HG03025 (cell line): Measurements from ENCODE around the gene ZNF641.
"Not testable (repeated sequence)": the region's sequence is repeated elsewhere in the genome, so short reads cannot be mapped to it uniquely, and the experiment has no call there.

ENCODE experiments used
- ATAC-seq: cut with Tn5 transposase; IDR thresholded peaks from one replicate; pipeline ENCODE4 v1.9.1; 2021; ENCODE audit warnings: mild to moderate bottlenecking, moderate library complexity; ENCODE audit not compliant: unreplicated experiment, low FRiP score

The ZNF641 gene

DNA sequence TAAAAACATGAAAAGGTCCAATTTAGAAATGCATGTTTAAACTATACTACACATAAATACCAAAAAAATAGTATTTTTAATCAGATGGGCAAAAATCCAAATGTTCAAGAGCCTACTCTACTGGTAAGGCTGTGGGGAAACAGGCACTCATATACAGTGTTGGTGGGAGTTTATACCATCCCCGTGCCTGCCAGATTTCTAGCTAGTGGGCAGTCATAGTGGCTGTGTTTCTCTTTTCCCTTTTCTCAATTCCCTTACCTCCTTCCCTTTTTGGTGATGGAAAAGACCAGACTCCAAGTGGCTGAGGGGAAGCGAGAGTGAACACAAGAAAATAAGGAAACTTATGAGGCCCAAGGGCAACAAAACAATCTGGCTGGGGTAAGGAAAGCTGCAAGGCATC lies 14.7 kb downstream of the ZNF641 start:
- no peak for ATAC-seq

DNA sequence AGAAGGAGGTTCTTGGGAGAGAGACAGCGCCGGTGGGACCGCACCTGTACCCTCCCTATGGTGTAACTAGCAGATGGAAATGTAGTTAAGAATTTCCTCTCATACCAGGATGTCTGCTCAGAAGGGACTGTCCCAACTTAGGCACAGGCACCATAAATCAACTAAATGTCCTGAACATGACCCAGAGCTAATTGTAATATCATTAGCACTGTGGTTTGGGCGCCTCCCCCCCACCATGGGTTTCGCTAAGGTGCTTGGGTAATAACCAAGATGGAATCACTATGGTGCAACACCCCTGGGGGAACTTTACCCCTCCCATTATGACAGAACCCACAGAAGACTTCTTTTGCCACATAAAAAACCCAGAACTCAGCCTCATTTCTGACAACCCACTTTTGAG lies 15.9 kb downstream of the ZNF641 start:
- ATAC-seq: no peak

DNA sequence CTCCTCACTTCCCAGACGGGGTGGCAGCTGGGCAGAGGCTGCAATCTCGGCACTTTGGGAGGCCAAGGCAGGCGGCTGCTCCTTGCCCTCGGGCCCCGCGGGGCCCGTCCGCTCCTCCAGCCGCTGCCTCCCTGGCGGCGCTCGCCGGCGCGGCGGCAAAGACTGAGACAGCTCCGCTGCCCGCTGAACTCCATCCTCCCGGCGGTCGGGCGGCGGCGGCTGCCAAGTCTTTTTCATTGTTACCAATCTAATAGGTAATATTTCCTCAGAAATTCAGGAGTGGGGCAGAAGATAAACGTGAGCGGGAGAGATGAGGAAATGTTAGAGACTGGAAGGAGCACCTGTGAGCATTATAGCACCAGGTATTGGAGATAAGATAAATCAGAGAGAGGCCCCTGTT lies 17.0 kb downstream of the ZNF641 start:
- ATAC-seq: not testable (repeated sequence)

DNA sequence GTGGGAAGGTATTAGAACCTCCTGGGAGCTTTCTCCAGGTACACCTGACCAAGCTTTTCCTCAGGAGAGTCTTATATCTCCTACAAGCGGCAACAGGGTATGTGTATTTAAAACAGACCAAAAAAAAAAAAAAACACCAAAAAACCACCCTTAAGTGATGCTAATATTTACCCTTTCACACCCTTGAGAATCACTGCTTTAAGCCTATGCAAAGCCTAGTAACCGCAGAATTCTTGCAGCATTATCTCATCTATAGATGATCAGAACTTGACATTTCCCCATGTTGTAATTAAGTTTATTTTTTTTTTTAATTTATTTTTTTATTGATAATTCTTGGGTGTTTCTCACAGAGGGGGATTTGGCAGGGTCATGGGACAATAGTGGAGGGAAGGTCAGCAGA lies 19.3 kb downstream of the ZNF641 start:
- ATAC-seq: no peak

DNA sequence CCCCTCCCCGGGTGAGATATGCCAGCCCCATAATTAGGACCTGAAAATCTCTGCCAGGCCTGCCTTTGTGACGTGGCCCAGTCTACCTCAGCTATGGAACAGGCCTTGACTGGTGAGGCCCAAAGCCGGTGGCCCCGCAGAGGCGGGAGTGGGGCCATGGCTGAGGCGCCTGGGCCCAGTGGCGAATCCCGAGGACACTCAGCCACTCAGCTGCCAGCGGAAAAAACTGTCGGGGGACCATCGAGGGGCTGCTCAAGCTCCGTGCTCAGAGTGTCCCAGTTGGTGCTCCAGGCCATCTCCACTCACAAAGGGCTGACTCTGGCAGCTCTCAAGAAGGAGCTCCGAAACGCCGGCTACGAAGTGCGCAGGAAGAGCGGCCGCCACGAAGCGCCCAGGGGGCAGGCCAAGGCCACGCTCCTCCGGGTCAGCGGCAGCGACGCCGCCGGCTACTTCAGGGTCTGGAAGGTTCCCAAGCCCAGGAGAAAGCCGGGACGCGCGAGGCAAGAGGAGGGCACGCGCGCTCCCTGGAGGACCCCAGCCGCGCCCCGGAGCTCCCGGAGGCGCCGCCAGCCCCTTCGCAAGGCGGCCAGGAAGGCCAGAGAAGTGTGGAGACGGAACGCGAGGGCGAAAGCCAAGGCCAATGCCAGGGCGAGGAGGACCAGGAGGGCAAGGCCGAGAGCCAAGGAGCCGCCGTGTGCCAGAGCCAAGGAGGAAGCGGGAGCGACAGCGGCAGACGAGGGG lies 21.4 kb downstream of the ZNF641 start:
- ATAC-seq: no peak

DNA sequence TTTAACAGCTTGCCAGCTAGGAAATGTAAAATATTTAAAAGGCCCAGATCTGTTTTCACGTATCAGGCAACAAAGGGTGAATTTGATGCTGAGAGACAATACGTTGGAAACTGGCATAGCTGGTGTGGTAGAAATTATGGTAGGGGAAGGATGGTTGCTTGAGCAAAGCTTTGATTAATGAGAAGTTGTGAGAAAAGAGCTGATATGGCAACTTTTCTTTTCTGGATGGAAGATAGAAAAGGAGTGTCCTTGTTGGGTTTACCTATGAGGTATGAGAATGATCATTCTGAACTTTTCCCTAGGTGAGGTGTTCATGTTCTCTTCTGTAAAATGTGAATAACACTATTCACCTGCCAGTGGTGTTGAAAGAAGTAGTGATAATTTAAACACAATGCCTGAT lies 34.2 kb downstream of the ZNF641 start:
- ATAC-seq: no peak

DNA sequence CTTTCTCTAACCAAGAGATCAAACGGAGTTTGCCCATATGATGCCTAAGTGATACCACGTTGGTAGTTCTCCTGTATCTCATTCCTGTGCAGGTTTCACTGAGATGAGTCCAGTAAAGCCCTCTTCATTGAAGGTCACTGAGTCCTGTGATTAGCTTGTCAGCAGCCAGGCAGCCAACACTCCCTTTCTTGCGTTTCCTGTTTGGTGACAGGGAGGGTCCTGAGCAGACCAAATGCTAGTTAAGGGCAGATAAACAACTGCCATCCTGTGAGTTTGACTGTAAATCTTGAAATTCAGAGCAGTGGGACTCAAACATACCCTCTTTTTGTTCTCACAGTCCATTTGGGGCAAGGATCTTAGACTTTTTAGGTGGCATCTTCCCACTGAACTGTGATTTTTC lies 39.4 kb downstream of the ZNF641 start:
- no peak for ATAC-seq

DNA sequence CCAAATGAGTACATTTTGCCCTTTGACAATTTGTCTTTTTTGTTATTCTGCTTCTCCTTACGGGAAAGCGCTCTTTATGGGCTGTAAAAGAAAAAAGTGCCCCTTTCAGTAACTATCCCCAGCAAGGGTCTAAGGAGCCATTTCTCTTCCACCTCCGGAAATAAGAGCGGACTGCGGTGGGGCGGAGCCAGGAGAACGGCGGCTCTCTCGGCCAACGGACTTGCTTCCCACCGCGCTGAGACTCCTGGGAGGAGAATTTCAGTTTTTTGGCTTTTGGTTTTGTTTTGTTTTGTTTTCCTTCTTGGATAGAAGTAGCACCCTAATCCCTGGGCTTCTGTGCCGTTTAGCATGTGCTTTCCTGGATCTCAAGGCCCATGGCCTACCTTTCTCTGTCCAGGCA lies 43.5 kb downstream of the ZNF641 start:
- no peak for ATAC-seq

DNA sequence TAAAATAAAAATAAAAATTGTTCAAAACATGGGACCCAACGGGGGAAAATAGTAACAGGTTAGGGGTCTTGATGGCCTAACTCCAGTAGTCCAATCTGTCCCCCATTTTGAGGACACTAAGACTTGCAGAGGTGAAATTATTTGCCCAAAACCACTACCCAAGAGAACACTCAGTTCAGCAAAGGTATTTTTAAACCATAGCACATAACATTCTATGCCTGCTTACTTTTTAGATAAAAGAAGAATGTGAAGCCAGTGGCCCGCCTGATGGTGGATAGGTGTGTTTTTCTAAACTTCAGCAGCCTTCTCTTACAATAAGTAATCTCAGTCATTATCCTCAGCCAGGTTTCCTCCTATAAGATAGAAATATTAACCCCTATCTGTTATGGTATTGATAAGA lies 45.5 kb downstream of the ZNF641 start:
- ATAC-seq: no peak

DNA sequence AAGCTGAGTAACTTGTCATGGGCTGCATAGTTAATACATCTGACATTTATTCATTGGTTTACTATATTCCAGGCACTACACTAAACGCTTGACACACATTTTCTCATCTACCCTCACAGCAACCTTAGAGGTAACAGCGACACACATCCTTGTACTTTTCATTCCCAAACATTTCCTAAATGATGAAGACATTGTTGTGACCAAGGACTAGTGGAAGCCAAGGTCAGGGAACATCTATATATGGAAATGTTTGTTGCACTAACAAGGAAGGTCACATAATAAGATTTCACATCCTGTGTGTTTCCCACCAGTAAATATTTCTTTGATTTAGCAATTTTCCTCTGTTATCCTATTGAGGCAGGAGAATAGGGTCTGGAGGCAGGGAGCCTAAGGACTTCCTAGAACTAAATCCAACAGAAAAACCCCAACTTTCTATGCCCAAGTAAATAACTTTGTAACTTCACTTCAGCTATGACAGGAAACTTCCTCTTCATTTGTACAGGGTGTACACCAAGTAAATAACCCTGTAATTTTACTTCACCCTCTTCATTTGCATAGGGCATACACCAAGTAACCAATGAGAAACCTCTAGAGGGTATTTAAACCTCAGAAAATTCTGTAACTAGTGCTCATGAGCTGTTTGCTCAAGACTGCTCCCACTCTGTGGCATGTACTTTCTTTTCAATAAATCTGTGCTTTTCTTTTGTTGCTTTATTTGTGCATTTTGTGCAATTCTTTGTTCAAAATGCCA lies 48.4 kb downstream of the ZNF641 start:
- ATAC-seq: no peak

DNA sequence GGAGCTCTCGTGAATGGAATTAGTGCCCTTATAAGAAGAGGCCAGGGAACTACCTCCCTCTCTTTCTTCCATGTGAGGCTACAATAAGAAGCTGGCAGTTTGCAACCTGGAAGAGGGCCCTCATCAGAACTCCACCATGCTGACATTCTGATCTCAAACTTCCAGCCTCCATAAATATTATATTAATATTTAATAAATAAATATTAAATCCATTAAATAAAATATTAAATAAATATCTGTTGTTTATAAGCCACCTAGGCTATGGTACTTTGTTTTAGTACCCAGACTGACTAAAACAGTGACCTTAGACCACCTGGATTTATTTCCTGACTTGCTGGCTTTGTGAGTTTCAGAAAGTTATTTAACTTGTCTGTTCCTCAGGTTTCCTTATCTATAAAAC lies 49.9 kb downstream of the ZNF641 start:
- ATAC-seq: no peak

DNA sequence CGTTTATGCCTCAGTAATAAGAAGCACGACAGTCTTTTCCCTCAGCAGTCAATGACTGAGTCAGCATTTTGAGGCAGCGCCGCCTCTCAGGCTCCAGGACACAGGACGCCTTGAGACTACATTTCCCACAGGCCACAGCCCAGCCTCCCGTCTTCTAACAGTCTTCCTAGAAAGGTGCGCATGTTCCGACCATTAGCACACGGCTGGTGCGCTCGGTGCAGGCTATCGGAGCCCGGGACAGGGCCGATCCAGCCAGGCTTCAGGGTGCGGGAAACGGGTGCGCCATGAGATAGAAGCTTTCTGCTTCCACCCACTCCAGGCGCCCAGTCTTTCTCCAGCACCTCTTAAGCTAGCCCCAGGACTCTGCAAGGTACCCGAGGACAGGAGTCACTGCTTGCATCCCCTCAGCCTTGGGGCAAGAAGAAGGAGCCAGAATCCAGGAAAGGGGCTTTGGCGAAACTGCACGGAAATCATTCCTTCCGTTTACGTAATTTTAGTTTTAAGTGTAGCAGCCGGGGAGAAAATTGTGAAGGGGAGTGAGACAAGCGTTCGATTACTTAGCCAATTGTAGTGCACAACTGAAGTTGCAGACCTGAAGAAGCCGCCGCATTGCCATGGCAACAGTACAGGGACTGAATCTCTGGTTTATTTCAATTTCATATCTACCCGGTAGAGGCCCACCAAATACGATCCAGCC lies 54.0 kb downstream of the ZNF641 start:
- no peak for ATAC-seq

DNA sequence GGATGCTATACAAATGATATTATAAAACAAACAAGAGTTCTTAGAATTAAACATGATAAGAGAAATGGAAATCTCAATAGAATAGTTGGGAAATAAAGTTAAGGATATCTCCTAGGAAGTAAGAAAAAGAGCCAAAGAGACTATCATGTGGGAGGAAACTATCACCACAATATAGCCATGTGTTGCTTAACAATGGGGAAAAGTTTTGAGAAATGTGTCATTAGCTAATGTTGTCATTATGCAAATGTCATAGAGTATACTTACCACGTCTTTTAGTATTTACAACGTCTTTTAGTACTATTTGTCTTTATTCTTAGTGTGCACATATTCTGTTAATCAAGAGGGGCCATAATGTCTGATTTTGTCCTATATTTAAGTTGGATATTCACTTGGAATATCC lies 58.7 kb downstream of the ZNF641 start:
- no peak for ATAC-seq

DNA sequence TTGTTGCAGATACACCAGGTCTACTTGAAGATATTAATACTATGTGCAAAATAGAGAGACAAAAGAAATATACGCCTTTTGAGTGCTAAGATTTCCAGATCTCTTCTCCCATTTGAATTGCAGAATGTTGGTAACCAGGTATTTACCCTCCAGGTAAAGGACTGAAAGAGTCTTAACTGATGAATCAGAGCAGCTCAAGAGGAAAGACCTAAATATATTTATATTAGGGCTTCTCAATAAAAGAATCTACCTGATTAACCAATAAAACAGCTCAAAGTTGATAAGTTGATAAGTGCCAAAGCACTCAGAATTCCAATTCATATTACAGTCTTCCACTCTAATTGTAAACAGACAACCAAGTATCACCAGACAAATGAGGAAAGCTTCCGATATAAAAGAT lies 59.2 kb downstream of the ZNF641 start:
- no peak for ATAC-seq

DNA sequence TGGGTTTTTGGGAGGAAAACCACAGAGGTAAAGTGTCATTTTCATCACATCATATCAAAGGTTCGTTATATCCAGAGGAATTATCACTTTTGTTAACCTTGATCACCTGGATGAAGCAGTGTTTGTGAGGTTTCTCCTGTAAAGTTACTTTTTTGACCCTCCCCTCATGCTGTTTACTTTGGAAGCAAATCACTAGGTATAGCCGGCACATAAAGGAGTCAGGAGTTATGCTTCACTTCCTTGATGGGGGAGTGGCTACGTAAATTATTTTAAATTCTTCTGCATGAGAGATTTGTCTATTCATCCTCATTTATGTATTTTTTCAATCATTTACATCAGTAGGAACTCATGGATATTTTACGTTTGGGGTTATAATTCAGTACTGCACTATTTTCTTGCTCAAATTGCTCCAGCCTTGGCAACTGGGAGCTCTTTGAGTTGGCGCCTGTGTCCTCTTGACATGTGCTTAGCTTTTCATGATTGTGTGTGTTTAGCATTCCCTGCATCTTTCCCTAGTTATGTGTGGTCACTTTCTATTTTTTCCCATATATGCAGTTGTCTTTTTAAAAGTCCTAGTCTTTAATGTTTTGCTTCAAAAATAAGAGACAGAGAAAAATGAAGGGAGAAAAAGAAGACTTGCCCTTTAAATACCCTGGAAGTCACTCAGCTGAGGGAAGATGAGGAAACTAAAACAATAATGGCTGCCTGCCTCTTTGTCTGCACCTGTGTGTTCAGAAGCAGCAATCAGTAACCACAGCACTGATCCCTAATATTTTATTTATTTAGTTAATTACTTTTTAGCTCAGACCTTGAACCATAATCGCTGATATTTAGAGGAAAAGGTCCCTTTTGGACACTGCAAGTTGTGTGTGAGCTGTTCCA lies 62.1 kb downstream of the ZNF641 start:
- ATAC-seq: no peak
